Activated CD4-positive, alpha-beta T cell treated with anti-CD3 and anti-CD28 coated beads for 36 hours (primary cell): ENCODE measurements around the gene RPS21. TPM values are rescaled to one million over a fixed set of nuclear protein-coding genes. Genes with fewer than 3 reads are reported as not detected.
"Not testable (repeated sequence)": the region's sequence is repeated elsewhere in the genome, so short reads cannot be mapped to it uniquely, and the experiment has no call there.

Source experiments
- ATAC-seq: fragments of 200-7000 bp; cut with Tn5 transposase; one replicate; pipeline ENCODE4 v1.10.0; 2021; ENCODE audit warnings: mild to moderate bottlenecking, moderate library complexity
- CTCF ChIA-PET: fragments of 350-600 bp; sonication (Branson Sonifier 250); formaldehyde crosslinking; loops from one replicate; lab custom pipeline; 2021; ENCODE audit warnings: antibody characterized with exemption; lab: Charles Lee
- POLR2A ChIA-PET: fragments of 350-600 bp; sonication (Branson Sonifier 250); formaldehyde crosslinking; loops from one replicate; lab custom pipeline; 2021; ENCODE audit warnings: antibody characterized with exemption, inconsistent platforms; lab: Charles Lee
- DNase-seq: peaks from one replicate; pipeline ENCODE4 v3.0.0-alpha.2; 2020
- H3K27ac Mint-ChIP-seq: one replicate; pipeline ENCODE4 v1.8.0; 2021; ENCODE audit warnings: mixed read lengths
- H3K27me3 Mint-ChIP-seq: one replicate; pipeline ENCODE4 v1.8.0; 2021; ENCODE audit warnings: mixed read lengths
- H3K36me3 Mint-ChIP-seq: one replicate; pipeline ENCODE4 v1.8.0; 2021; ENCODE audit warnings: low read depth, mixed read lengths
- H3K4me1 Mint-ChIP-seq: one replicate; pipeline ENCODE4 v1.8.0; 2021; ENCODE audit warnings: mixed read lengths
- H3K4me3 Mint-ChIP-seq: one replicate; pipeline ENCODE4 v1.8.0; 2021; ENCODE audit warnings: mild to moderate bottlenecking, moderate library complexity, mixed read lengths
- H3K9me3 Mint-ChIP-seq: one replicate; pipeline ENCODE4 v1.8.0; 2021; ENCODE audit warnings: low read depth, mixed read lengths
- intact Hi-C, 2 experiments: fragments of 100-400 bp; cut with DNase I in 1 of 2; cut with micrococcal nuclease in 1 of 2; formaldehyde crosslinking; loops; one replicate each; pipeline versions ENCODE4 v1.14.2 to v1.15.1; 2022 to 2024; cut with DNase I, micrococcal nuclease
- total RNA-seq, 2 experiments: library from RNA; stranded (reverse); gene quantifications; one replicate each; pipeline ENCODE4 v1.2.3, GENCODE V29; 2021

RPS21 gene
- total RNA-seq, 2 experiments from 2014 or later = 1,051 to 2,439 TPM

DNA sequence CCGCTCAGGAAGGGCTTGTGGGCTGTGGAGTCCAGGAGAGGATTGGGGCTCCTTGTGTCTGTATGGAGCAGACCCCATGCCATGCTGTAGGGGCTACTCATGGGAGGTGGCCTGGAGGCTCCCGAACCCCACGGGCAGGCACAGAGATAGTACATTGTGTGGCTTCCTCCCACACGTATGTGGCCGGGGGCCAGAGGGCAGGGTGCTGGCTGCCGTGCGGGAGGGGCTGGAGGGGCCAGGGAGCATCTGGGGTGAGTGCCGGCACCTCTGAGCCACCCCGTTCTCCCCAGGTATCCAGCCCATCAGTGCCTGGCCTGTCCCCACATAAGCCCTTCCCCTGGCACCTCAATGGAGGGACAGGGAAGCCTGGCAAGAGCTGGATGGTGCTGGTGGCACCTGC lies 32.9 kb downstream of the RPS21 start:
- no peak overlapping the region for H3K27ac Mint-ChIP-seq

DNA sequence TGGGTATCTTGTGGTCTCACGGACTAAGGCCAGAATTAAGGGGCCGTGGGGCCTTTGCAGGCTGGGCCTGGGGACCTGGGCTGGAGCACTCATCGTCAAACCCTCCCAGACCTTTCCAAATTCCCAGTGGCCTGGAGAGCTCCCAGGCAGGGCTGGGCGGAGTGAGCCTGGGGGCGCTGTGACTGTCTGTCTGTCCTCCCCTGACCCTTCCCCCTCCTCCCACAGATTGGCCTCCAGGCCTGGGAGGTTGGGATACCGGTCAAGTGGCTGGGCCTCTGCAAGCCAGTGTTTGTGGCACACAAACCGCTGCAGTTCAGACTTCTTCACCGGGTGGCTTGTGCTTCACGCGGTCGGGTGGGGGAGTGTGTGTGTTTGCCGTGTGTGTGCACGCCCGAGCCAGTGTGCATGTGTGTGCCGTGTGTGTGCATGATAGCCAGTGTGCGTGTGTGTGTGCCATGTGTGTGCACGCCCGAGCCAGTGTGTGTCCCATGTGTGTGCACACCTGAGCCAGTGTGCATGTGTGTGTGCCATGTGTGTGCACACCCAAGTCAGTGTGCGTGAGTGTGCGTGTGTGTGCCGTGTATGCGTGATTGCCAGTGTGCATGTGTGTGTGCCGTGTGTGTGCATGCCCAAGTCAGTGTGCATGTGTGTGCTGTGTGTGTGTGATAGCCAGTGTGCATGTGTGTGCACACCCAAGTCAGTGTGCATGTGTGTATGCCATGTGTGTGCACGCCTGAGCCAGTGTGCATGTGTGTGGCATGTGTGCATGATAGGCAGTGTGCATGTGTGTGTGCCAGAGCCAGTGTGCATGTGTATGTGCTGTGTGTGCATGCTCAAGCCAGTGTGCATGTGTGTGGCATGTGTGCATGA lies 34.2 kb downstream of the RPS21 start:
- Mint-ChIP-seq H3K36me3 (no peaks in the 10 kb centered on the region), H3K27me3 (peaks cover 2% of the 10 kb centered on the region), H3K4me3 (no peak overlapping the region), H3K4me1 (no peaks in the 10 kb centered on the region), H3K9me3 (peaks cover 3% of the 10 kb centered on the region), H3K27ac (no peak overlapping the region)
- ChIA-PET POLR2A (no interaction called here), CTCF (no interaction called here)
- intact Hi-C loops = no loop called here
- ATAC-seq (no peak), DNase-seq (no peak)

More for the DNA sequence above, 32.9 kb downstream of the RPS21 start:
- DNase-seq = no peak
- Mint-ChIP-seq H3K36me3 (no peaks in the 10 kb centered on the region), H3K27me3 (no peaks in the 10 kb centered on the region), H3K4me1 (no peaks in the 10 kb centered on the region), H3K4me3 (no peak overlapping the region), H3K9me3 (peaks cover 3% of the 10 kb centered on the region)
- ChIA-PET POLR2A (no interaction called here), CTCF (no interaction called here)
- intact Hi-C loops = no loop called here
- ATAC-seq = no peak

DNA sequence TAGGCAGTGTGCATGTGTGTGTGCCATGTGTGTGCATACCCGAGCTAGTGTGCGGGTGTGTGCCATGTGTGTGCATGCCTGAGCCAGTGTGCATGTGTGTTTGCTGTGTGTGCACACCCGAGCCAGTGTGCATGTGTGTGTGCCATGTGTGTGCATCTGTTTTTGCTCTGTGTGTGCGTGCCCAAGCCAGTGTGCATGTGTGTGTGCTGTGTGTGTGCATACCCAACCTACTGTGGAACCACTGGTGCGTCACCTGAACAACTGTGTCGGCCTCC lies 34.8 kb downstream of the RPS21 start:
- H3K4me3 Mint-ChIP-seq = no peak overlapping the region
- peaks cover 3% of the 10 kb centered on the region for H3K9me3 Mint-ChIP-seq
- no peaks in the 10 kb centered on the region for H3K36me3 Mint-ChIP-seq
- no peak for DNase-seq
- POLR2A ChIA-PET = no interaction called here
- peaks cover 2% of the 10 kb centered on the region for H3K27me3 Mint-ChIP-seq
- no peak for ATAC-seq
- no peaks in the 10 kb centered on the region for H3K4me1 Mint-ChIP-seq
- intact Hi-C loops = no loop called here
- CTCF ChIA-PET = no interaction called here
- no peak overlapping the region for H3K27ac Mint-ChIP-seq

DNA sequence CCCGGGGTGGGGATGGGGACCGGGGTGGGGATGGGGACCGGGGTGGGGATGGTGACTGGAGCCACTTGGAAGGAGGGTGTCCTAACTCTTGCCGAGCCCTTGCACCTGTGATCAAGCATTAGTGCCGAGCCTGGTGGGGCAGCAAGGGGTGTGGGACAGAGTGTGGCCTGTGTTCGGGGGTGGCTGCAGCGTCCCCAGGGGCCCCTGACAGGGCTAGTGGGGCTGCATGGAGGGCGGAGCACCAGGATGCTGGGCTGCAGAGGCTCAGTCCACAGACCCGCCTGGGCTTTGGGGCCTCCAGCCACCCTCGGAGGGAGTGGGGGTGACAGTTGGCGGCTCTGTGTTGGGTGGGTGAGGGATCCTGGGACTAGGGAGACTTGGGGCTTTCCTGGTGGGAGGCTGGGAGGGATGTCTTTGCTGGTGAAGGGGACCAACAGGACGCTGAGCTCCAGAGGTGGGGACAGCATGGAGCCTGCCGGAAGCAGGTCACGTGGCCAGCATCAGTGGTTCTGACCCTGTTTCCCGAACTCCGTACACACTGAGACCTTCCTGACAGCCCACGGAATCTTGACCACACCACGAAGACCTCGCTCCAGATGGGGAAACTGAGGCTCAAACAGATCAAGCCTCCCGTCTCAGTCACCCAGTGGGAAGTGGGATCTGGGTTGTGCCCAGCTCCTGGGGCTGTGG lies 35.9 kb downstream of the RPS21 start:
- ATAC-seq (no peak), DNase-seq (no peak)
- Mint-ChIP-seq H3K27ac (no peak overlapping the region), H3K36me3 (no peaks in the 10 kb centered on the region), H3K9me3 (peaks cover 3% of the 10 kb centered on the region), H3K27me3 (peaks cover 2% of the 10 kb centered on the region), H3K4me1 (no peaks in the 10 kb centered on the region), H3K4me3 (no peak overlapping the region)
- POLR2A ChIA-PET = no interaction called here
- intact Hi-C loops = no loop called here
- CTCF ChIA-PET = no interaction called here

GRCh38 chr20:62423326-62423706 lies 36.4 kb downstream of the RPS21 start:
- Mint-ChIP-seq H3K4me3 (no peak overlapping the region), H3K9me3 (peaks cover 3% of the 10 kb centered on the region), H3K27me3 (peaks cover 2% of the 10 kb centered on the region), H3K36me3 (no peaks in the 10 kb centered on the region), H3K27ac (no peak overlapping the region), H3K4me1 (no peaks in the 10 kb centered on the region)
- DNase-seq (no peak), ATAC-seq (no peak)
- ChIA-PET POLR2A (no interaction called here), CTCF (no interaction called here)
- intact Hi-C loops = no loop called here

- peaks cover 2% of the 10 kb centered on the region for H3K27me3 Mint-ChIP-seq
- ChIA-PET CTCF (no interaction called here), POLR2A (no interaction called here)
- ATAC-seq (no peak), DNase-seq (no peak)
- no peak overlapping the region for H3K27ac Mint-ChIP-seq
- no peaks in the 10 kb centered on the region for H3K36me3 Mint-ChIP-seq
- peaks cover 3% of the 10 kb centered on the region for H3K9me3 Mint-ChIP-seq
- no peak overlapping the region for H3K4me3 Mint-ChIP-seq
- intact Hi-C loops = no loop called here
- no peaks in the 10 kb centered on the region for H3K4me1 Mint-ChIP-seq
These were observed 37.6 kb downstream of the RPS21 start for GRCh38 chr20:62424249-62425107.

DNA sequence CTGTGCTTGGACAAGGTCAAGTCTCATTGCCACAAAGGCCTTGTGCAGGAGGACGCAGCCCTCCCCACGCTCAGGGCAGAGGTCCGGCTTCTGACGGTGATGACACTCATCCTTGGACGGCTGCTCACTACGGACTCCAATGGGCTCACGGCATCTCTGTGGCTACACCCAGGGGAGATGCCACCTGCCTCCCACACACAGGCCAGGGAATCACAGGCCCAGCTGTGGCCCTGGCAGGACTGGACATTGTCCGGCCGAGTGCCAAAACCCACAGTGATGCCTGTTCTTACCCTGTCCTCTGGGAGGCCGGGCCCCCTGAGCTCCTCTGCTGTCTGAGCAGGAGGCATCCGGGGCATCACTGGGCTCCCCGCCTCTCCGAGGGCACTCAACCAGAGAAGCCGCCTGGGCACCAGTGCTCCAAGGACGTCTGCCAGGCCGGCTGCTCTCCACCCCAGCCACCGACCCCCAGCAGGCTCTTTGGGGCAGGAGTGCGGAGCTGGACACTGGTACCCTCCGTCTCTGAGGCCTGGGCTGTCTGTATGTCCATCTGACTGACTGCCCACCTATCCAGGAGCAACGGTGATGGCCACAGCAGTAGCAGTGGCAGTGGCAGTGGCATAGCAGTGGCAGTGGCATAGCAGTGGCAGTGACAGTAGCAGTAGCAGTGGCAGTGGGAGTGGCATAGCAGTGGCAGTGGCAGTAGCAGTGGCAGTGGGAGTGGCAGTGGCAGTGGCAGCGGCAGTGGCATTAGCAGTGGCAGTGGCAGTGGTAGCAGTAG lies 38.6 kb downstream of the RPS21 start:
- DNase-seq (no peak), ATAC-seq (no peak)
- Mint-ChIP-seq H3K27me3 (peaks cover 2% of the 10 kb centered on the region), H3K36me3 (no peaks in the 10 kb centered on the region), H3K27ac (no peak overlapping the region), H3K4me1 (no peaks in the 10 kb centered on the region), H3K4me3 (no peak overlapping the region), H3K9me3 (peaks cover 3% of the 10 kb centered on the region)
- intact Hi-C loops = no loop called here
- POLR2A ChIA-PET = no interaction called here
- CTCF ChIA-PET = no interaction called here

GRCh38 chr20:62426059-62426348 lies 39.1 kb downstream of the RPS21 start:
- POLR2A ChIA-PET, CTCF ChIA-PET, H3K36me3 Mint-ChIP-seq, H3K4me3 Mint-ChIP-seq, H3K4me1 Mint-ChIP-seq, H3K27ac Mint-ChIP-seq, ATAC-seq, H3K27me3 Mint-ChIP-seq, intact Hi-C loops, DNase-seq, H3K9me3 Mint-ChIP-seq: not testable (repeated sequence)

- Mint-ChIP-seq H3K27ac (no peak overlapping the region), H3K9me3 (no peaks in the 10 kb centered on the region), H3K27me3 (peaks cover 2% of the 10 kb centered on the region), H3K4me1 (no peaks in the 10 kb centered on the region), H3K36me3 (no peaks in the 10 kb centered on the region), H3K4me3 (no peak overlapping the region)
- DNase-seq (no peak), ATAC-seq (no peak)
- ChIA-PET CTCF (no interaction called here), POLR2A (no interaction called here)
- intact Hi-C loops = no loop called here
These were observed 39.8 kb downstream of the RPS21 start for GRCh38 chr20:62426699-62427131.

GRCh38 chr20:62427172-62428001 lies 40.5 kb downstream of the RPS21 start, which contains the start of gene RBBP8NL:
TSS of gene RBBP8NL (minus strand) at chr20:62427539. CDS start at chr20:62419647, 7,892 bp downstream.
- intact Hi-C loops = no loop called here
- Mint-ChIP-seq H3K27ac (no peak within 1 kb of the TSS), H3K27me3 (peaks cover 2% of the 10 kb centered on the region), H3K36me3 (no peaks in the 10 kb centered on the region), H3K9me3 (no peaks in the 10 kb centered on the region), H3K4me3 (no peak within 1 kb of the TSS), H3K4me1 (no peaks in the 10 kb centered on the region)
- no peak for DNase-seq
- ChIA-PET POLR2A (no interaction called here), CTCF (no interaction called here)
- no peak for ATAC-seq

- no peaks in the 10 kb centered on the region for H3K9me3 Mint-ChIP-seq
- POLR2A ChIA-PET = no interaction called here
- no peak overlapping the region for H3K27ac Mint-ChIP-seq
- H3K27me3 Mint-ChIP-seq = peaks cover 2% of the 10 kb centered on the region
- no peaks in the 10 kb centered on the region for H3K4me1 Mint-ChIP-seq
- DNase-seq (no peak), ATAC-seq (no peak)
- H3K4me3 Mint-ChIP-seq = no peak overlapping the region
- CTCF ChIA-PET = no interaction called here
- no peaks in the 10 kb centered on the region for H3K36me3 Mint-ChIP-seq
- intact Hi-C loops = no loop called here
These were observed 41.1 kb downstream of the RPS21 start for GRCh38 chr20:62428002-62428372.
